Progenitor cell of endocrine pancreas (in vitro differentiated cells): ENCODE results near the gene ABLIM1. TPM values are rescaled to one million over a fixed set of nuclear protein-coding genes. Genes with fewer than 3 reads are reported as not detected.

Source experiments
- DNase-seq: peaks from one replicate; pipeline ENCODE4 v3.0.0; 2021; ENCODE audit warnings: low spot score; ENCODE audit not compliant: unreplicated experiment
- H3K27ac Mint-ChIP-seq: 2 replicates; pipeline ENCODE4 v1.8.0; 2021; ENCODE audit warnings: mild to moderate bottlenecking, moderate library complexity, mixed read lengths
- H3K27me3 Mint-ChIP-seq: 2 replicates; pipeline ENCODE4 v1.8.0; 2021; ENCODE audit warnings: mixed read lengths
- H3K36me3 Mint-ChIP-seq: 2 replicates; pipeline ENCODE4 v1.8.0; 2022; ENCODE audit warnings: mixed read lengths; ENCODE audit not compliant: insufficient read depth
- H3K4me1 Mint-ChIP-seq: 2 replicates; pipeline ENCODE4 v1.8.0; 2021; ENCODE audit warnings: low read depth, mixed read lengths
- H3K4me3 Mint-ChIP-seq: 2 replicates; pipeline ENCODE4 v1.8.0; 2021; ENCODE audit warnings: low read depth, mild to moderate bottlenecking, moderate library complexity, mixed read lengths
- H3K9me3 Mint-ChIP-seq: 2 replicates; pipeline ENCODE4 v1.8.0; 2021; ENCODE audit warnings: low read depth, mixed read lengths
- total RNA-seq: library from RNA; stranded (reverse); gene quantifications from 2 replicates; pipeline ENCODE4 v1.2.1, GENCODE V29; 2021
- TF ChIP-seq, protein P1 (sequence below): fragments of 200-600 bp; sonication (generic); IDR thresholded peaks from one replicate; pipeline ENCODE4 v1.5.0; 2021; ENCODE audit warnings: antibody characterized with exemption, mild to moderate bottlenecking; ENCODE audit not compliant: unreplicated experiment

The ABLIM1 gene
- total RNA-seq, 1 donor from 2014 or later: 59.1 TPM

- no peaks in the 10 kb centered on the region for H3K4me1 Mint-ChIP-seq
- peaks cover 4% of the 10 kb centered on the region for H3K27me3 Mint-ChIP-seq
- no peaks in the 10 kb centered on the region for H3K36me3 Mint-ChIP-seq
- H3K9me3 Mint-ChIP-seq: no peaks in the 10 kb centered on the region
- no peak overlapping the region for H3K27ac Mint-ChIP-seq
- H3K4me3 Mint-ChIP-seq: no peak overlapping the region
- DNase-seq: no peak
- TF ChIP-seq, protein P1, sequence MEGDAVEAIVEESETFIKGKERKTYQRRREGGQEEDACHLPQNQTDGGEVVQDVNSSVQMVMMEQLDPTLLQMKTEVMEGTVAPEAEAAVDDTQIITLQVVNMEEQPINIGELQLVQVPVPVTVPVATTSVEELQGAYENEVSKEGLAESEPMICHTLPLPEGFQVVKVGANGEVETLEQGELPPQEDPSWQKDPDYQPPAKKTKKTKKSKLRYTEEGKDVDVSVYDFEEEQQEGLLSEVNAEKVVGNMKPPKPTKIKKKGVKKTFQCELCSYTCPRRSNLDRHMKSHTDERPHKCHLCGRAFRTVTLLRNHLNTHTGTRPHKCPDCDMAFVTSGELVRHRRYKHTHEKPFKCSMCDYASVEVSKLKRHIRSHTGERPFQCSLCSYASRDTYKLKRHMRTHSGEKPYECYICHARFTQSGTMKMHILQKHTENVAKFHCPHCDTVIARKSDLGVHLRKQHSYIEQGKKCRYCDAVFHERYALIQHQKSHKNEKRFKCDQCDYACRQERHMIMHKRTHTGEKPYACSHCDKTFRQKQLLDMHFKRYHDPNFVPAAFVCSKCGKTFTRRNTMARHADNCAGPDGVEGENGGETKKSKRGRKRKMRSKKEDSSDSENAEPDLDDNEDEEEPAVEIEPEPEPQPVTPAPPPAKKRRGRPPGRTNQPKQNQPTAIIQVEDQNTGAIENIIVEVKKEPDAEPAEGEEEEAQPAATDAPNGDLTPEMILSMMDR: no peak
These were observed 111.0 kb downstream of the ABLIM1 start for GRCh38 chr10:114547056-114547455.

DNA sequence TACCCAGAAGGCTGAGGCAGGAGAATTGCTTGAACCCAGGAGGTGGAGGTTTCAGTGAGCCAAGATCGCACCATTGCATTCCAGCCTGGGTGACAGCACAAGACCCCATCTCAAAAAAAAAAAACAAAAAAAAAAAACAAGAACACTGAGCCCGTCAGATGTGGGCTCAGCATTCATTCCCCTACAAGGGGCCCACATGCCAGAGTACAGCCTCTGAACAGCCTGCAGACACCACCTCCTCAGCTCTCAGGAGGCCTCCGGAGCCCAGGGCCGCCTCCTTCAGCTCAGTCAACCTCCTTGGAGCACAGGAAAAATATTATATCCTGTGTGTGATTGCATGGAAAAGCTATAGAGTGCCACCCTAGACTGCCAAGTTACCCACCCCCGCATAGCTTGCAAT is 112.3 kb downstream of the ABLIM1 start:
- peaks cover 7% of the 10 kb centered on the region for H3K27me3 Mint-ChIP-seq
- H3K27ac Mint-ChIP-seq: no peak overlapping the region
- no peaks in the 10 kb centered on the region for H3K4me1 Mint-ChIP-seq
- H3K36me3 Mint-ChIP-seq: no peaks in the 10 kb centered on the region
- no peak overlapping the region for H3K4me3 Mint-ChIP-seq
- TF ChIP-seq, protein P1: no peak
- DNase-seq: no peak
- H3K9me3 Mint-ChIP-seq: no peaks in the 10 kb centered on the region

DNA sequence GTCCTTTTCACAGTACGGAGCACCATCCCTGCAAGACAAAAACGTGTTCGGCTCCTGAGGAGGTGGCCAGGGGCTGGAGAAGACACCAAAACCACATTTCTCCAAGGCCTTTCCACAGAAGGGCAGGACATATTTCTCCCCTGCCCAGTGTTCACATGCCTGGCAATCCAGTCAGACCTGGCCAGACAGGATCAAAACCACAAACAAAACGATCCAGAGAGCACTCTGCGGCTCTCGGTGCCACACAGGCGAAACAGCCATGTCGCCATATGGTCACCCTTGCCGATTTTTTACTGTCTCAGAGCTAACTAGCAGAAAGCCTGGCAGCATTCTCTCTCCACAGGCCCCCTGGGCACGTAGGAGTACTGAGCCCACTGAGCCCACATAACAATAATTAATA is 113.0 kb downstream of the ABLIM1 start:
- Mint-ChIP-seq H3K27me3 (peaks cover 4% of the 10 kb centered on the region), H3K27ac (no peak overlapping the region), H3K4me3 (no peak overlapping the region), H3K9me3 (no peaks in the 10 kb centered on the region), H3K4me1 (no peaks in the 10 kb centered on the region), H3K36me3 (no peaks in the 10 kb centered on the region)
- no peak for DNase-seq
- TF ChIP-seq, protein P1: no peak

DNA sequence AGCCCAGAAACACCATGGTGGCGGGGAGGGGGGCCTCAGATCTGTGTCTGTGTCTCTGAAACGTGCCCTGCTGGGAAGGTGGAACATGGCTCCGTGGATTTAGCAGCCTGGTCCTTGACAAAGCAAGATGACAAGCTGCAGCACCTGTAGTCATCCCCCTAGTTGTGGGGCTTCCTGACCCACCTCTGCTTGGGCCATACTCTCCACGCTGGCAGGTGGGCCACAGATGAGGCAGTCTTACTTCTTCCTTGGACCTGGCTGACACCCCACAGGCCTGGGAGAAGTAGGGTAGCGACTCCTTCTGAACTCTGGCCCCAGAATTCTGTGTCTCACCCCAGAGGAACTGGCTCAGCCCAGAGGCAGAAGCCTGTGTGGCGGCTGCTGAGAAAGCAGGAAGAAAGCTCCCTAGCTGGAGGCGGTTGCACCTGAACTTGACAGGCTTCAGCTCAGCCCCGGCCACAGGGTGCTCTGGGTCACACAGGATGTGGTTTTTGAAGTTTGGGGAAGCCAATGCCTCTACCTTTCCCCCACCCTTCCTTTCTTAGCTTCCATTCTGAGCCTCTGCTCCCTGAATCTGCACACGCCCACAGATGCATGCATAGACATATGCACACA is 113.9 kb downstream of the ABLIM1 start:
- TF ChIP-seq, protein P1: no peak
- no peak overlapping the region for H3K4me3 Mint-ChIP-seq

GRCh38 chr10:114543456-114543855 is 114.6 kb downstream of the ABLIM1 start:
- DNase-seq: no peak
- Mint-ChIP-seq H3K27ac (no peak overlapping the region), H3K4me1 (peaks cover under 1% of the 10 kb centered on the region), H3K4me3 (no peak overlapping the region), H3K9me3 (no peaks in the 10 kb centered on the region), H3K27me3 (peaks cover 4% of the 10 kb centered on the region), H3K36me3 (no peaks in the 10 kb centered on the region)
- TF ChIP-seq, protein P1: no peak

More for the DNA sequence above, 113.9 kb downstream of the ABLIM1 start:
- Mint-ChIP-seq H3K4me1 (no peaks in the 10 kb centered on the region), H3K9me3 (no peaks in the 10 kb centered on the region), H3K27me3 (peaks cover 4% of the 10 kb centered on the region), H3K36me3 (no peaks in the 10 kb centered on the region), H3K27ac (no peak overlapping the region)
- no peak for DNase-seq
